Osteoblast (primary cell): Measurements from ENCODE around the gene ADH1A. TPM values are rescaled to one million over a fixed set of nuclear protein-coding genes. Genes with fewer than 3 reads are reported as not detected.

Experiments used
- DNase-seq: peaks from one replicate; pipeline ENCODE4 v3.0.0; 2011; ENCODE audit warnings: low spot score, mixed read lengths; ENCODE audit not compliant: insufficient read length; ENCODE audit errors: missing footprints
- H2AFZ ChIP-seq: 2 replicates; pipeline ENCODE4 v1.6.0; 2011; ENCODE audit warnings: mild to moderate bottlenecking, low read length
- H3K27ac ChIP-seq: 2 replicates; pipeline ENCODE4 v1.5.1; 2011; ENCODE audit warnings: mild to moderate bottlenecking, low read depth, low read length, moderate library complexity
- H3K27me3 ChIP-seq: 2 replicates; pipeline ENCODE4 v1.6.0; 2012; ENCODE audit warnings: mild to moderate bottlenecking, control low read depth, inconsistent platforms, low read length, moderate library complexity; ENCODE audit not compliant: insufficient read depth
- H3K36me3 ChIP-seq: 2 replicates; pipeline ENCODE4 v1.5.1; 2011; ENCODE audit warnings: mild to moderate bottlenecking, low read length, control low read depth, moderate library complexity; ENCODE audit not compliant: insufficient read depth
- H3K4me1 ChIP-seq: 2 replicates; pipeline ENCODE4 v1.5.1; 2011; ENCODE audit warnings: mild to moderate bottlenecking, low read length, control low read depth, moderate library complexity; ENCODE audit not compliant: insufficient read depth
- H3K4me2 ChIP-seq: 2 replicates; pipeline ENCODE4 v1.6.0; 2011; ENCODE audit warnings: mild to moderate bottlenecking, low read length; ENCODE audit not compliant: insufficient read depth
- H3K4me3 ChIP-seq: fragments of 200-600 bp; sonication (generic); 3 replicates; pipeline ENCODE4 v1.5.1; 2012; ENCODE audit warnings: mild to moderate bottlenecking, low read length, inconsistent platforms; ENCODE audit not compliant: insufficient read depth
- H3K79me2 ChIP-seq: 2 replicates; pipeline ENCODE4 v1.6.0; 2012; ENCODE audit warnings: mild to moderate bottlenecking, low read length, control low read depth, inconsistent platforms; ENCODE audit not compliant: insufficient read depth
- H3K9me3 ChIP-seq: 2 replicates; pipeline ENCODE4 v1.5.1; 2011; ENCODE audit warnings: low read depth, low read length, control low read depth
- H4K20me1 ChIP-seq: 2 replicates; pipeline ENCODE4 v1.6.0; 2012; ENCODE audit warnings: mild to moderate bottlenecking, low read length, control low read depth; ENCODE audit not compliant: insufficient read depth
- CTCF ChIP-seq: IDR thresholded peaks from 2 replicates; pipeline ENCODE4 v1.5.1; 2011; ENCODE audit warnings: mild to moderate bottlenecking, low read depth, low read length, moderate library complexity; ENCODE audit errors: extremely low read depth
- total RNA-seq: library from RNA; depleted of rRNA; stranded (reverse); fragments of >200 nt; gene quantifications from 2 replicates; pipeline ENCODE4 v1.2.3, GENCODE V29; 2012

The ADH1A gene
- total RNA-seq, 1 donor: not detected

GRCh38 chr4:99315839-99316238 is 25.1 kb upstream of the ADH1A start:
- DNase-seq: no peak
- Histone ChIP-seq H3K9me3 (no peaks in the 10 kb centered on the region), H3K4me1 (no peaks in the 10 kb centered on the region), H3K36me3 (no peaks in the 10 kb centered on the region), H3K27ac (no peak overlapping the region), H3K27me3 (no peaks in the 10 kb centered on the region), H3K4me2 (no peak overlapping the region), H3K4me3 (no peak overlapping the region), H2AFZ (no peak overlapping the region), H3K79me2 (no peaks in the 10 kb centered on the region), H4K20me1 (no peaks in the 10 kb centered on the region)
- no peak for TF ChIP-seq CTCF

GRCh38 chr4:99314211-99314610 is 23.4 kb upstream of the ADH1A start:
- no peak for DNase-seq
- Histone ChIP-seq H4K20me1 (no peaks in the 10 kb centered on the region), H2AFZ (no peak overlapping the region), H3K27me3 (no peaks in the 10 kb centered on the region), H3K4me2 (no peak overlapping the region), H3K4me3 (no peak overlapping the region), H3K4me1 (no peaks in the 10 kb centered on the region), H3K79me2 (no peaks in the 10 kb centered on the region), H3K27ac (no peak overlapping the region), H3K9me3 (no peaks in the 10 kb centered on the region), H3K36me3 (no peaks in the 10 kb centered on the region)
- TF ChIP-seq CTCF: no peak

GRCh38 chr4:99310389-99310788 is 19.6 kb upstream of the ADH1A start:
- Histone ChIP-seq H3K79me2 (no peaks in the 10 kb centered on the region), H2AFZ (no peak overlapping the region), H3K4me2 (no peak overlapping the region), H3K27ac (no peak overlapping the region), H3K4me3 (no peak overlapping the region), H3K4me1 (no peaks in the 10 kb centered on the region), H4K20me1 (no peaks in the 10 kb centered on the region), H3K9me3 (no peaks in the 10 kb centered on the region), H3K27me3 (no peaks in the 10 kb centered on the region), H3K36me3 (no peaks in the 10 kb centered on the region)
- no peak for TF ChIP-seq CTCF
- no peak for DNase-seq

- H3K4me3 ChIP-seq: no peak overlapping the region
- no peak overlapping the region for H2AFZ ChIP-seq
- TF ChIP-seq CTCF: no peak
- no peaks in the 10 kb centered on the region for H3K79me2 ChIP-seq
- no peak for DNase-seq
- H3K27ac ChIP-seq: no peak overlapping the region
- H3K4me1 ChIP-seq: no peaks in the 10 kb centered on the region
- no peaks in the 10 kb centered on the region for H3K27me3 ChIP-seq
- H4K20me1 ChIP-seq: no peaks in the 10 kb centered on the region
- H3K9me3 ChIP-seq: no peaks in the 10 kb centered on the region
- no peak overlapping the region for H3K4me2 ChIP-seq
- H3K36me3 ChIP-seq: no peaks in the 10 kb centered on the region
These were observed 15.0 kb upstream of the ADH1A start for GRCh38 chr4:99305638-99306400.
